T-helper 2 cell treated with Interferon-gamma antibody and Interleukin-4, amounts not matched to agents 100 ng/mL and 5 ng/mL, for 36 hours (primary cell): ENCODE data around the gene ATP2C2. TPM values are rescaled to one million over a fixed set of nuclear protein-coding genes. Genes with fewer than 3 reads are reported as not detected.

Source experiments
- intact Hi-C: fragments of 100-400 bp; cut with micrococcal nuclease; formaldehyde crosslinking; loops from one replicate; pipeline ENCODE4 v1.15.1; 2023
- total RNA-seq: library from RNA; stranded (reverse); gene quantifications from 2 replicates; pipeline ENCODE4 v1.2.3, GENCODE V29; 2022

ATP2C2 gene
- total RNA-seq, 1 donor from 2014 or later, result not detected

DNA sequence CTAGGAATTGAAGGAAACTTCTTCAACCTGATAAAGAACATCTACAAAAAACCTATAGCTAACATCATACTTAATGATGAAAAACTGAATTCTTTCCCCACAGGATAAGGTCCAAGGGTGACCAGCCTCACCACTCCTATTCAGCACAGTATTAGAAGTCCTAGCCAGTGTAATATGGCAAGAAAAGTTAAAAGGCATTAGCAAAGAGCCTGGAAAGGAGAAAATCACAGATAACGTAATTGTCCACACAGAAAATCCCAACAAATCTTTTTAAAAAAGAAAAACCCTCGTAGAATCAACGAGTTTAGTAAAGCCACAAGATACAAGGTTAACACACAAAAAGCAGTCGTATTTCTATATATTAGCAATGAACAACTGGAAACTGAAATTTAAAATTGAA is 98.4 kb downstream of the ATP2C2 start:
- intact Hi-C loops, result no loop called here

DNA sequence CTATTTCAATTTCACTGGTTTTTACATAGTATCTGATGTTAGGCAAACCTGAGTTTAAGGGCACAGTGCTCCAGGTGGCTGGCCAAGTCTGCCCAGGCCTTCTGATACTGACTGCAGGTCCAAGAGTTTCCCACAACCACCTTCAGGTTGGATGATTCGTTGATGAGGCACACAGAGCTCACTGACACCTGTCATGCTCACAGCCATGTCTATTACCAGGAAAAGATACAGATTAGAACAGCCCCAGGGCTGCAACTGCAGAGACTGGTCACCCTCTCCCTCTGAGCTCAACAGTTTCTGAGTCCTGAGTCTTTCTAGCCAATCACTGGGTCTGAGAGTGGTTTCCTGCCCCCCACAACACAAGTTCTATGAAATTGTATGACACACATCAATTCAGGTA is 98.9 kb downstream of the ATP2C2 start:
- intact Hi-C loops, result no loop called here

DNA sequence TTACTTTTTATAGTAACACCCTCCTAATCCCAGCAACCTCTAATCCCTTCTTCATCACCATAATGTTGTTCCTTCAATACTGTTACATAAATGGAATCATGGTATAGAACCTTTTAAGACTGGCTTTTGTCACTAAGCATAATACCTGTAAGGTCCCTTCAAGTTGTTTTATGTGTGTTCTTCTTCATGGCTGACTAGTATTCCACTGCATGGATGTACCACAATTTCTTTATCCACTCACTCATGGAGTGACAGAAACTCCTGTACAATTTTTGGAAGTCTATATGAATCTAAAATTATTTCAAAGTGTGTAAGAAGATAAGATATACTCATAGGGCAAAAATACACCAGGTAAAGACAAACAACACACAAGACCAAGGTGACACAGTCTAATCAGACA is 99.4 kb downstream of the ATP2C2 start:
- intact Hi-C loops, result no loop called here

DNA sequence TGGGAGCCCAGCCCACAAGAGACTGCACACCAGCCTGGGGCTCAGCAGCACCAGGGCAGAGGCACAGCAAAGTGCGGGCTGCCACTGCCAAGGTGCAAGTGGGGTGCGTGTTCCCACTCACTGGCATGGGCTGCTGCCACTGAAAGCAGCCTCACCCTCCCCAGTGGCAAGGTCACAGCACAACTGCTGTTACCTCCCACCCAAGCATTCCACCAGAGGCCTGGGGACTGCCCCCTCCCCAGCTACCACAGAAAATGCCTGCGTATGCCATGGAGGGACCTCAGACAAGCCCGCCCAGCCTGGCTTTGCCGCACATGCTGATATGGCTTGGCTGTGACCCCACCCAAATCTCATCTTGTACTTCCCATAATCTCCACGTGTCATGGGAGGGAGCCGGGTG is 103.0 kb downstream of the ATP2C2 start:
- intact Hi-C loops, result no loop called here

DNA sequence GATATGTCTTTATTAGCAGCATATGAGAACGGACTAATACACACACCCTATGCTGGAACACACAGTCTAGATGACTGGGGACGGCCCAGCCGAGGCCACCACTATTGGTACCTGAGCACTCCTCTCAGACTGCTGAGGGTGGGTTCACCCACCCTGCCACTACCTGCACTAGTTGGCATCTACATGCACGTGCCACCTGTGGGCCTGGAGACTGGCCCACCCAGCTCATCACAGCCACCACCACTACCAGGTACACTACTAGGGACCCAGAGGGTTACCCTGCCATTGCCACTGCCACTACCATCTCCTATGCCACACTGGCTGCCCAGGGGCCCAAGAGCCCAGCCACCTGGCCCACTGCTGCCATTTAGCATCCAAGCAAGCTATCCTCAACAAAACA is 103.6 kb downstream of the ATP2C2 start:
- intact Hi-C loops, result no loop called here

DNA sequence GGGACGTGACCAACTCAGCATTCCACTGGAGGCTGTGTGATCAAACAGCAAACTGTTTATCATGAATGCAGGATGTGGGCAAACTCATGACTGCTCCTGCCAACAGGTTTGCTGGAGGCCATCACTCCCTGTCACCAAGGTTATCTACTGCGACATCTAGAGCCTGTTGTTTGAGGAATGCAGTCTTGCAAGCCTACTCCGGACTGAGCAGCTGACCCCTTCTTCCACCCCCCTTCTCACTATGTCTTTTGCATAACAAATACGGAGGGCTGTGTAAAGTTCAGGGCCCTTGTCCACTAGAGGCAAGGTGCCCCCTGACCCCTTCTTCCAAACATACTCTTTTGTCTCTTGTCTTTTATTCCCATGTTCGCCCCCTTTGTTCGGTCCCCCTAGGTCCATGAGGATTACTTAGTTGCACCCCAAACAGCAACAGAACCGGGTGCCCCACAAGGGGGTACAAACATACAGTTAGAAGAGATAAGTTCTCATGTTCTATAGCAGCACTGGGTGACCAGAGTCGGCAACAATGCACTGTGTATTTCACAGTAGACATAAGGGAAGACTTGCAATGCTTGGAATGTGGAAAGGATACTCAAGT is 107.4 kb downstream of the ATP2C2 start:
- intact Hi-C loops, result no loop called here

DNA sequence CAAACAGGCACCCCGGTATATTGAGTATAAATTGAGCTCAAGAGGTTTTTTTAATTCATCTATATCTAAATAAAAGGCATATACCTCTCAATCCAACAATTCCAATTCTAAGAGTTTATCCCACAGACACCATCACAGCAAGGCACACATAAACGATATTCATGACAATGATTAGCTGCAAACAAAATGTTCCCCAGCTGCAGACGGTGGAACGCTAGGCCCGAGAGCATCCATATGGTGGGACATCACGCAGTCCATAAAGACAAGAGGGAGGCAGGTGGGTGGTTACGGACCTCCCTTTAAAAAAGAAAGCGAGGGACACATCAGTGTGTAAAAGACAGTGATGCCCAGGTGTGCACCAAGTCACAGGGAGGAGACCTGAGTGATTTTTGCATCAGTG is 108.1 kb downstream of the ATP2C2 start:
- intact Hi-C loops, result no loop called here

DNA sequence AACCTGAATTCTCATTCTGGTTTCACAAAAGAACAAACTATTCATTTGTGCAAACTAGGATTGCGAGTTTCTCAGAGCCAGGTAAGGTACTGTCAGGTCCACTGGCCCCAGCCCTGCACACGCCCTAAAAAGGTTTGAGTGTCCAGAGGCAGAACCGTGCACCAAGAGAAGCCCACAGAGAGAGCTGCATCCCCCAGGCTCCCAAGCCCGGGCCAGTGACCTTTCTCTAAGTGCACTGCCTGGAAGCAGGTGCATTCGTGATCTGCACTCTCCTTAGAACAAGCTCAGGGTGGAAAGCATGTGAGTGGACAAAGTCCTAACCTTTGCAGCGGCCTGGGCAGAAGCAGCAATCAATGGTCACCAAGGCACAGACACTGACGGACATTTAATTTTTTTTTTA is 109.3 kb downstream of the ATP2C2 start:
- intact Hi-C loops, result no loop called here

DNA sequence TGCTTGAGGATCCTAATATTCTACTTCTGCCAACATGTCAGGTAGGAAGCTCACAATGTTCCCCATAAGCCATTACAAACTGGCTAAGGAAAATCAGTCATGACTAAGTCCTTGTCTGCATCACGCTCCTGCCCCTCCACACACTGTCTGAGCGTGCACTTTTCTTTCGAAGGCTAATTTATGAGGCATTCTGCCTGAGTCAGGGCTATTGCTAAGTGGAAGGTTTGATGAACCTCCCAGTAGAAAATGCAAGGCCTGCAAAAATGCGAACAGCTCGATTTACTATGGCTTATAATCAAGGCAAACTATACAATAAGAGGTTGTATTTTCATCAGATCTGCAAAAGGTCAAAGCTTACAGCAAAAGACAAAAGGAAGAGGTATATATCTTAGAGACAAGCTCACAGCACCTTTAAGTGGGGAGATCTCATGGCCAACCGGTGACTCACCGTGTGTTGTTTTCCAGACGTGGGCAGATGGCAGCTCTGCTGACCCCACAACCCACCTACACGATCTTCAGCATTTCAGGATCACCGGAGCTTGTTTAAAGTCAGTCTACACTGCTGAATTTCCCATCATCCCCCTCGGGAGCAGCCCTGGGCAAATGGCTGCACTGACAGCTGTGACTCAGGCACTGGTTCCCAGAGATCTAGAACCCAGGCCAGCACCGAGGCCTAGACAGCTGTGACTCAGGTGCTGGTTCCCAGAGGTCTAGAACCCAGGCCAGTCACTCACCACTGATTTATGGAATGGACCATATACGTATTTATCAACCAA is 110.0 kb downstream of the ATP2C2 start:
- intact Hi-C loops, result no loop called here

DNA sequence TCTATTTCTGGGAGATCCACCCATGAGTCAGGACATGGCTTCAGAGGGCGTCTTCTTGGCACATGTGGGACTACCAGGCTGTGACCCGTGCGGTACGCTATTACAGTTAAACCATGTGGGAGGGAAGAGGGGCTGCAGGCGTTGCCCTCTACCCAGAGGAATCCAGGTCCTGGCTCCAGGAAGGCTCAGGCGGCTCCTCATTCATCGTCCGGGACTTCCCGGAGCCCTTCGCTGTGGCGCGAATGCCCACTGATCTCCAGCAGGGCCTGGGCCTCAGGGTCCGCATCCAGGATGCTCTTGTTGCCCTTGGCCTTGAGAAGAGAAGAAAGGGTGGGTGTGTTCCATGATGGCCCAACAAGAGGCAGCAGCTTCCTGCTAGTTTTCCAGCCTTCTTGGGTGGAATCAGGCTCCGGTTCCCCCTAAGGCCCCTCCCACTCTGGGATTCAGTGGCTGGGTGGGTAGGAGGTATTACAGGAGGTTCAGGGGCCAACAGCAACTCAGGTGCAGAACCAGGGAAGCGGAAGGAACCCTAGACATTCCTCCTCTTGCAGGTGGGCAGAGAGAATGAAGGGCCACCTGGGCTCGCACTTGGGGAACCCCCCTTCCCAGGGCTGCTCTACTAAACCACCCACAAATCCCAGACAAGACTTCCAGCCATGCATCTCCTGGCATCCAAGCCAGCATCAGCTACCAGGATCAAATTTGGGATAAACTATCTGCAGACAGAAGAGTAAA is 111.5 kb downstream of the ATP2C2 start:
- intact Hi-C loops, result no loop called here

DNA sequence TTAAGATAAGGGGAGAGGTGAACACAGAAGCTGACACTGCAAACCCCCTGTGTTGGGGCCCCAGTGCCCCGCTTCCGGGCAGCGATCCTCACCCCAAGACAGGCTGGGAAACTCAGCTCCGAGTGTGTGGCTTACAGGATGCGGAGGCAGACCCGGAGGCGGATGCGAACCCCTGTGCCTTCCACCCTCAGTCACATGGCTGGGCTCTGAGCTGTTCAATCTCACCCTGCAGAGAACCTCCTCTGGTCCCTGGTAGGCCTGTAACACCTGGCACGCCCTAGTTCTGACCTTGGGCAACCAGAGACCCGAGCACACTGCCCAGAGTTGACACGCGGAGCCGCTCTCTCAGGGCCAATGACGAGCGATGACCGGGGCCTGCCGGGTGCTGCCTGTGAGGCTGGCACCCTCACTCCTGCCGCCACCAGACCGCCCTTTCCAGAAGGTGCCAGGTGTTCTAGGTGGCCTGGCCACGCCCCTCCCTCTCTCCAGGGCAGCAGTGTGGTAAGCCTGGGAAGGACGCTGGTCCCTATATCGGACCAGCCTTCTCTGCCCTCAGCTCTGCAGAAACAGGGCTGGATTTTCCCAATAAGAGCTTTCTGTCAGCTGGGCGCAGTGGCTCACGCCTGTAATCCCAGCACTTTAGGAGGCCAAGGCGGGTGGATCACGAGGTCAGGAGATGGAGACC is 112.9 kb downstream of the ATP2C2 start:
- intact Hi-C loops, result no loop called here

DNA sequence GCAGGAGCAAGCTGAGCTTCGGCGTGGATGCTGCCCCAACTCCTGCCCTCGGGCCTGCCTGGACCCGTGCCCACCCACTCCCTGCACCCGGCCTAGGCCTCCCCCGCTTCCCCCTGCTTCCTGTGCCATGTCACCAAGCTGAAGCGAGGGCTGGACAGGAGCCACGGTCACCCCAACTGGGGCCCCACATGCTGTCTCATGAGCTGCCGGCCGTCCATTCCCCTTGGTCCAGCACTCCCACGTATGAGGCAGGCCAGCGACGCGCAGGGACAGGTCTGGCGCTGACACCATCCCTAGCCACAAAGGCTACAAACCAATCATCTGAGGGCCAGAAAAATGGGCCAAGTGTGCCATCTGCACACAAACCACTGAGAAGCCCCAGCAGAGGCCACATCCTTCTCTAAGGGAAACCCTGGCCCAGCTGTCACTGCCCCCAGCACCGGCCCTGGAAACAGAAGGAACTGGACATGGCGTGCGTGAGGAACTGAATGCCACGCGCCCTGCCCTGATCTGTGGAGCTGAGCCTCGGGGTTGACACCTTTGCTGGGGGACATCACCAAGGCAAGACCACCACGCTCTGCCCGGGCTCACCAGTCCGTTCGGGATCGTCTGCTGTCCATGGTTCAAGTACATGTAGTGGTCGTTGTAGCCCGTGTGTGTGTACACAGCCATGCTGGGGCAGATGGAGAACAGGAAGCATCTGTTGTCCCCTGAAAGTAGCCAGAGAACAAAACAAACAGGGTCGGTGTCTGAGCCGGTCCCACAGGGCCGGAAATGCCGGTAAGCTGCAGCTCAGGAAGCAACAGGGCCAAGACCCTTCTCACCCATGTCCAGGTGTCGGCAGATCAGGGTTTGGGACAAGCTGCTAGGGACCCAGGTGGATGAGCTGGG is 113.9 kb downstream of the ATP2C2 start:
- intact Hi-C loops, result no loop called here

DNA sequence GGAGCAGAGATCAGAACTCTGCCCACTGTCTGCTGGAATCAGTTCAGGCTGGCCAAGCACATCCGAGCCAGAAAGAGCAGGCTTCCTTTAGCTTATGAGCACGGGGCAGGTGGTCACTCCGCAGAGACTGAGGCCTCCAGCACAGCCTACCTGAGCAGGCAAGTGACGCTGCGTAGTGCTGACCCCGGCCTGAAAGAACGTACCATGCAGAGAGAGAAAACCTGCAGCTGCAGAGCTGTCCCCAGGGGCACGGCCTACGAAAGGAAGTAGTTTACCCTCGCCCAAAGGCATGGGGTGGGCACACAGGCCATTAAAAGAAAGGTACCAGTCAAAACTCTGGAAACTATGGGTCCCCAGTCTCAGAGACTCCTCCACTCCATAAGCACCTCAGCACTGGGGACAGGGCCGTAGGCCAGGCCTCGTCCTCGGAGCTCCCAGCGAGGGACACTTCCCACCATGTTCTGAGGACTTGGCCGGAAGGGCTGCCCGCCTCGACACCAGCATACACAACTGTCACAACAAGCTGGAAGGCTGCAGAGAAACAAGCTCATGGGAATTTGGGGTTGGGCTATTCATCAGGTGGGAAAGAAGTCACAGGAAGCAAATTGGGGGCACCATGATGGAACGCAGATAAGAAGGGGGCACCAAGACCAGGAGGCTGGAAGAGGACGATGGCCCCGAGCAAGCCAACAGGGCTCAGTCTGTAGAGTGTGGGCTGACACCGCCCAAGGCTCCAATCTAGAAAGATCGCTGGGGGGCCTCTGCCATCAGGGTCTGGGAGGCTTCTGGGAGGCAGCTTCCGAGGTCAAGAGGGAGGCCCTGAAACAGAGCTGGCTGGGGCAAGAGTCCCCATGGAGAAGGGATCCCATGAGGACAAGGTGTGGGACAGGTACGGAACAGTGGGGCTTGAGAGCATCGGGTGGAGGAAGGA is 114.9 kb downstream of the ATP2C2 start:
- intact Hi-C loops, result no loop called here

DNA sequence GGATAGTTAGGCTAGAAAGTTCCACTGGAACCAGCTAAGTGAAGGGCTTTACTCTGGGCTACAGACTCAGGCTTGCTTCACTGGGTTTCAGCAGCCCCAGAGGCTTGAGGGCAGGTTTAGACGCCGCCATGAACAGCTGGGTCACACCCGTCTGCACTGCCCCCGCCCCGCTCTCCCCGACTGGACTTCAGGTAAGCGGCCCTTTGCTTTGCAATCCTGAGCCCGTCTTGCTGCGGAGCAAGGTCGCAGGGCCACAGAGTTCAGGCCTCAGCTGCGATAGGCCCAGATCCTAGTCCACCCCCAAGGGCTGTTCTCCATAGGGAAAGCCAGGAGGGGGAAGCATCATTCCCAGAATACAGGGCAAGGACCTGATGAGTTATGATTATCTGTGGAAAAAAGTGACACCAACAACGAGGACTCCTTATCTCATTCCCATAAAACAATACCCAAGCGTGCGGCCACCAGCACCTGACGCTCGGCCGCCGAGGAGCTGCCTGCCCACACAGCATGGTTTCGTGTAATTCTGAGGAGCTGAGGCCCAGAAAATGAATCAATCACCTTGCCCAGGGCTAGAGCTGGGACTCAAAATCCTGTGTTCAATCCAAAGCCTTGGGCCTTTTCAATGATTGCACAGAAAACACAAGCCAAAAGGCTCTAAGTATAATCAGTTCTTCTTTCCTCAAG is 115.7 kb downstream of the ATP2C2 start:
- intact Hi-C loops, result loop anchor here (1.0 kb wide), 1 partner anchor 207 kb away; no protein-coding TSS in a partner anchor

DNA sequence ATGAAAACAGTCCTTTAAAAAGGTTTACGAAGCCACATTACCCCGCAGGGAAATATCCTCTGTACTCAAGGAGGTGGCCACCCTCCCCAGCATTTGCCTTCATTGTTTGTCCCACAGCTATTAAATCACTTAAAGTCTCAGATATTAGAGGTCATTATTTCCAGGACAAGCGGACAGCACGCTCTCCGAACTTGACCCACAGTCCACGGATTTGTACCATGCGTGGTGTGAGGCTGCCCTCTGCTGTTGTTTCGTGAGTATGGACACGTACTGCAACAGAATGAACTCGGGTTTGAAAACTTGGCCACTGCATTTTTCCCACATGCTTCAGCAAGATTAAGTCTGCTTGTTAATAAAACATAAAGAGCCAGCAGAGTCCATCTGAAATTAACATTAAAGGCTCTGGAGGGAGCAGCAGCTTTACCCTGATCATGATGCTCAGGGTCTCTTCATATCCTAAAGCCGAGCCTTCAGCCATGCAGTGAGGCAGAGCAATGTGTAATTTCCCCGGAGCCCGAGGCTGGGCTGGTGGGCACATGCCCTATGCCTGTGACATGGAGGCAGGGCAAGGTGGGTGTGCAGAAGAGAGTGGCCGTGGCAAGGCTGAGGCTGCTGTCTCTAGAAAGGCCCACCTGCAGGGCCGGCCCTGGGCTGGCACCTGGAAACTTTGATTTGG is 116.4 kb downstream of the ATP2C2 start:
- intact Hi-C loops, result loop anchor here (1.0 kb wide), 1 partner anchor 207 kb away; no protein-coding TSS in a partner anchor

DNA sequence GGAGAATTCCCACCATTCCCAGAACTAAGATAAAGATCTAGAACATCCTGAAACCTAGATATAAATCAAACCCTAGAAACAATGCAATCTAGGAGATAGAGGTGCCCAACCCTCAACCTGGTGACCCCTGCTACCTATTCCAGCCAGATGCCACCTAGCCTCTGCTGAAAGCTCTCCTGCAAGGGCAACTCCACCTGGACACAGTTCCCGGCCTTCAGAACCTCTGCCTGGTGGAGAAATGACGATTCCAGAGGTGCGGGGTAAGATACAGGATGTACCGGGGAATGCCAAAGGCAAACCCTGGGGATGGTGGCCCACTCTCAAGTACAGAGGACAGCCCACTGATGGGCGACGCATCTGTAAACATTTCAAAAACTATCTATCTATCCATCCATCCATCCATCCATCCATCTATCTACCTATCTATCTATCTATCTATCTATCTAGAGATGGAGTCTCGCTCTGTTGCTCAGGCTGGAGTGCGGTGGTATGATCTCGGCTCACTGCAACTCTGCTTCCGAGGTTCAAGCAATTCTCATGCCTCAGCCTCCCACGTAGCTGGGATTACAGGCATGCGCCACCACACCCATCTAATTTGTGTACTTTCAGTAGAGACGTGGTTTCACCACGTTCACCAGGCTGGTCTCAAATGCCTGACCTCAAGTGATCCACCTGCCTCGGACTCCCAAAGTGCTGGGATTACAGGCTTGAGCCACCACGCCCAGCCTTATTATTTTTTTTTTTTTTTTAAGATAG is 117.1 kb downstream of the ATP2C2 start:
- intact Hi-C loops, result no loop called here

DNA sequence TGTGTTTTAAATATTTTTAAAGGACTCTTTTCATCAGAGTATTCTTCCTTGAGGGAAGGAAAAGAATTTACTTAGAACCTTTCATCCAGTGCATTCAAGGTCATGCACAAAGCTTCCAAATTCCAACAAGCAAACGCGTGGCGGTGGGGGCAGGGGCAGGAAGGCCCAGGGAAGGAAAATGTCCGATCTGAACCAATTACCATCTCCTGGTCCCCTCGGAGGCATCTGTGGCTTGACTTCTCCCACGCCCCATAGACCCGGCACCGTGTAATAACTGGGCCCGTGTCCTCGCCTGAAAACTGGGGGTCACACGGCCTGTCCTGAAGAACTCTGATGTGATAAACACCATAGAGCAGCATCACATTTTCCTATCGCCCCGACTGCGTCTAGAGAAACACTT is 117.8 kb downstream of the ATP2C2 start:
- intact Hi-C loops, result no loop called here
